Measurements from ENCODE around the gene LPCAT2.
"Not testable (repeated sequence)": the region's sequence is repeated elsewhere in the genome, so short reads cannot be mapped to it uniquely, and the experiment has no call there.

LPCAT2 gene

GRCh38 chr16:55613613-55614335 lies 104.9 kb downstream of the LPCAT2 start:
- no peak for DNase-seq

GRCh38 chr16:55615071-55615470 lies 106.2 kb downstream of the LPCAT2 start:
- DNase-seq: no peak

- DNase-seq: not testable (repeated sequence)
These were observed 106.8 kb downstream of the LPCAT2 start for GRCh38 chr16:55615670-55616069.

- DNase-seq: no peak
These were observed 112.9 kb downstream of the LPCAT2 start for GRCh38 chr16:55621771-55622170.

- DNase-seq: no peak
These were observed 113.4 kb downstream of the LPCAT2 start for GRCh38 chr16:55622272-55622671.

GRCh38 chr16:55622930-55623561 lies 114.2 kb downstream of the LPCAT2 start:
- no peak for DNase-seq

- no peak for DNase-seq
These were observed 114.8 kb downstream of the LPCAT2 start for GRCh38 chr16:55623640-55624039.

- no peak for DNase-seq
These were observed 115.8 kb downstream of the LPCAT2 start for GRCh38 chr16:55624696-55625095.

GRCh38 chr16:55625843-55626242 lies 117.0 kb downstream of the LPCAT2 start:
- DNase-seq: no peak

- DNase-seq: no peak
These were observed 119.6 kb downstream of the LPCAT2 start for GRCh38 chr16:55628306-55628968.

GRCh38 chr16:55630774-55631173 lies 121.9 kb downstream of the LPCAT2 start:
- DNase-seq: no peak

- no peak for DNase-seq
These were observed 123.4 kb downstream of the LPCAT2 start for GRCh38 chr16:55632259-55632658.

- no peak for DNase-seq
These were observed 125.3 kb downstream of the LPCAT2 start for GRCh38 chr16:55634193-55634592.

Measured in fibroblast of skin of scalp (primary cell).